CD14-positive monocyte (primary cell): ENCODE results near the gene SS18L1. TPM values are rescaled to one million over a fixed set of nuclear protein-coding genes. Genes with fewer than 3 reads are reported as not detected.

Source experiments
- DNase-seq, 3 donors: peaks; one replicate each; pipeline ENCODE4 v3.0.0-alpha.2; 2011 to 2022
- H2AFZ ChIP-seq: 2 replicates; pipeline ENCODE4 v1.6.0; 2012; ENCODE audit warnings: mild to moderate bottlenecking, low read depth, low read length, inconsistent platforms; ENCODE audit not compliant: insufficient read depth, poor library complexity, severe bottlenecking
- H3K27ac ChIP-seq, 2 donors: 1 replicate in 1 of 2; 2 replicates in 1 of 2; pipeline ENCODE4 v1.5.1; 2012 to 2013; ENCODE audit warnings: low read length in 2 of 2, control low read depth in 1 of 2, inconsistent platforms in 1 of 2, low read depth in 1 of 2, mild to moderate bottlenecking in 1 of 2
- H3K27me3 ChIP-seq, 2 donors: one replicate each; pipeline versions ENCODE4 v1.6.0 to v1.6.1; 2011 to 2013; ENCODE audit warnings: low read length in 2 of 2; ENCODE audit not compliant: control insufficient read depth in 2 of 2, insufficient read depth in 2 of 2
- H3K36me3 ChIP-seq, 2 donors: replicated peaks in 1 of 2; 1 replicate in 1 of 2; 2 replicates in 1 of 2; pipeline versions ENCODE4 v1.5.1 to v1.6.1; 2012 to 2013; ENCODE audit warnings: low read length in 2 of 2, control low read depth in 1 of 2, inconsistent platforms in 1 of 2, mild to moderate bottlenecking in 1 of 2; ENCODE audit not compliant: insufficient read depth in 2 of 2, control insufficient read depth in 1 of 2
- H3K4me1 ChIP-seq, 2 donors: 1 replicate in 1 of 2; 2 replicates in 1 of 2; pipeline versions ENCODE4 v1.5.1 to v1.6.1; 2012 to 2013; ENCODE audit warnings: low read length in 2 of 2, control low read depth in 1 of 2, inconsistent platforms in 1 of 2, mild to moderate bottlenecking in 1 of 2, moderate library complexity in 1 of 2; ENCODE audit not compliant: insufficient read depth in 2 of 2, control insufficient read depth in 1 of 2
- H3K4me2 ChIP-seq: replicated peaks from 2 replicates; pipeline ENCODE3; 2012; ENCODE audit warnings: low read length, moderate library complexity, mild to moderate bottlenecking; ENCODE audit not compliant: poor library complexity, severe bottlenecking; ENCODE audit errors: extremely low read depth
- H3K4me3 ChIP-seq, 3 experiments: fragments of 200-600 bp in 1 of 3; sonication (generic) in 1 of 3; replicated peaks in 1 of 3; 1 replicate in 2 of 3; 2 replicates in 1 of 3; pipeline ENCODE4 v1.5.1; 2011 to 2013; ENCODE audit warnings: low read length in 3 of 3, mild to moderate bottlenecking in 3 of 3, control low read depth in 2 of 3, low read depth in 2 of 3, inconsistent platforms in 1 of 3, moderate library complexity in 1 of 3
- H3K79me2 ChIP-seq: 2 replicates; pipeline ENCODE4 v1.6.0; 2012; ENCODE audit warnings: mild to moderate bottlenecking, control low read depth, inconsistent platforms, low read length, moderate library complexity; ENCODE audit not compliant: insufficient read depth
- H3K9ac ChIP-seq: 2 replicates; pipeline ENCODE4 v1.6.0; 2017; ENCODE audit warnings: low read length, mild to moderate bottlenecking; ENCODE audit not compliant: insufficient read depth, poor library complexity, severe bottlenecking
- H3K9me3 ChIP-seq, 2 donors: replicated peaks in 1 of 2; 1 replicate in 1 of 2; 2 replicates in 1 of 2; pipeline versions ENCODE4 v1.5.1 to v1.6.1; 2012 to 2013; ENCODE audit warnings: low read length in 2 of 2, control low read depth in 1 of 2; ENCODE audit not compliant: control insufficient read depth in 1 of 2, insufficient read depth in 1 of 2
- H4K20me1 ChIP-seq: 2 replicates; pipeline ENCODE4 v1.6.0; 2012; ENCODE audit warnings: mild to moderate bottlenecking, low read length, control low read depth, moderate library complexity; ENCODE audit not compliant: insufficient read depth
- H3K27ac Mint-ChIP-seq, 7 donors: one replicate each; pipeline ENCODE4 v1.8.0; 2020; ENCODE audit warnings: mild to moderate bottlenecking in 7 of 7, mixed read lengths in 7 of 7, moderate library complexity in 6 of 7, inconsistent platforms in 2 of 7
- H3K27me3 Mint-ChIP-seq, 3 donors: one replicate each; pipeline ENCODE4 v1.8.0; 2021 to 2022; ENCODE audit warnings: low read depth in 3 of 3, mild to moderate bottlenecking in 3 of 3, mixed read lengths in 3 of 3, moderate library complexity in 3 of 3, inconsistent platforms in 1 of 3
- H3K36me3 Mint-ChIP-seq, 2 donors: one replicate each; pipeline ENCODE4 v1.8.0; 2020; ENCODE audit warnings: mixed read lengths in 2 of 2, inconsistent platforms in 1 of 2, mild to moderate bottlenecking in 1 of 2
- H3K4me1 Mint-ChIP-seq: one replicate; pipeline ENCODE4 v1.8.0; 2020; ENCODE audit warnings: mild to moderate bottlenecking, mixed read lengths
- H3K4me3 Mint-ChIP-seq, 2 donors: one replicate each; pipeline ENCODE4 v1.8.0; 2020; ENCODE audit warnings: mild to moderate bottlenecking in 2 of 2, mixed read lengths in 2 of 2, moderate library complexity in 1 of 2
- H3K9me3 Mint-ChIP-seq, 7 donors: one replicate each; pipeline ENCODE4 v1.8.0; 2020 to 2022; ENCODE audit warnings: mixed read lengths in 7 of 7, mild to moderate bottlenecking in 6 of 7, moderate library complexity in 6 of 7, inconsistent platforms in 2 of 7
- CTCF ChIP-seq: fragments of 200-600 bp; IDR thresholded peaks from one replicate; pipeline ENCODE4 v1.8.0; 2022; ENCODE audit warnings: antibody characterized with exemption, mild to moderate bottlenecking
- WGBS: methylation state at CpG from one replicate; pipeline ENCODE4 v1.1.5; 2013; ENCODE audit warnings: missing lambda C conversion rate; ENCODE audit not compliant: insufficient coverage; 5-methylcytosine and 5-hydroxymethylcytosine counted together
- intact Hi-C, 2 donors: fragments of 100-400 bp; cut with micrococcal nuclease; formaldehyde crosslinking; loops; one replicate each; pipeline versions ENCODE4 v1.15.0 to v1.15.1; 2023
- polyA plus RNA-seq, 3 donors: library from polyadenylated mRNA; depleted of rRNA in 1 of 3; unstranded in 2 of 3; stranded (reverse) in 1 of 3; fragments of 300-500 nt in 2 of 3; fragments of >200 nt in 1 of 3; fragmentation: Illumina TruSeq in 2 of 3; gene quantifications; 1 replicate in 2 of 3; 2 replicates in 1 of 3; pipeline ENCODE4 v1.2.3, GENCODE V29; 2012 to 2021

SS18L1 gene
- polyA plus RNA-seq, 3 donors: 0.75 to 16.5 (median 1.1) TPM

DNA sequence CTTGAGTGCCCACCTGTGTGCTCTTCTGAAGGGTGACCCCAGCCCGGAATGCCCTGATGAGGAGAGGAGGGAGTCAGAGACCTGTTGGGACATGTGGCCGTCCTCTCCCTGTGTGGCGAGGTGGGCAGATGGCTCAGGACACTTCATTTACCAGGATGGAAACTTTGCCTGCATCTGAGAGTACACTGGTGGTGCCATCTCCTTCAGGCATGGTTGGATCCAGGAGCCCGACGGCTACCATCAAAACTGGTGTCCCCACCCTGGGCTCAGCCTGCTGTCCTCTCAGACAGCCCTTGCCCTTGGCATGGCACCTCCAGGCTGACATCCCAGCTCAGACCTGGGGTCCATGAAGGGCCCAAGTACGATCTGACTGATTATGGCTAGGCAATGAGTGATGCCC is 87.7 kb downstream of the SS18L1 start:
- no peak overlapping the region for H3K4me3 ChIP-seq
- WGBS: 84% methylated on average over 6 of the region's 6 CpGs

More for the DNA sequence above, 87.7 kb downstream of the SS18L1 start:
- H3K36me3 ChIP-seq: no peaks in the 10 kb centered on the region
- H3K9me3 Mint-ChIP-seq: peaks cover 3 to 7% (median 5%) of the 10 kb centered on the region in 7 donors
- no peaks in the 10 kb centered on the region for H3K4me1 Mint-ChIP-seq
- no peak overlapping the region for H3K4me3 Mint-ChIP-seq
- H2AFZ ChIP-seq: no peak overlapping the region
- H3K9me3 ChIP-seq: peaks cover 0 to 18% of the 10 kb centered on the region in 2 donors
- no peak overlapping the region for H3K27ac Mint-ChIP-seq
- no peak for DNase-seq
- no peaks in the 10 kb centered on the region for H3K4me1 ChIP-seq
- no peaks in the 10 kb centered on the region for H3K27me3 ChIP-seq
- H3K79me2 ChIP-seq: no peaks in the 10 kb centered on the region
- H3K27ac ChIP-seq: no peak overlapping the region
- H3K4me2 ChIP-seq: no peak overlapping the region
- H3K27me3 Mint-ChIP-seq: peaks cover 3 to 8% (median 7%) of the 10 kb centered on the region in 3 donors
- no peaks in the 10 kb centered on the region for H4K20me1 ChIP-seq
- intact Hi-C loops: loop anchor here in 1 of 2 donors (10.0 kb wide), 2 partner anchors 166 to 174 kb away; partner anchors contain the start of genes CABLES2 and TAF4
- TF ChIP-seq CTCF: no peak
- no peak overlapping the region for H3K9ac ChIP-seq
- no peaks in the 10 kb centered on the region for H3K36me3 Mint-ChIP-seq

Other genes with a start within 250 kb of the SS18L1 start
- 10 to 100 TPM in 1 of 3 donors, under 1 TPM in 2; 0.48 to 14.9 (median 0.99) TPM for gene TAF4, start 77.9 kb upstream of the SS18L1 start, polyA plus RNA-seq
- gene LSM14B, start 21.3 kb upstream of the SS18L1 start, polyA plus RNA-seq: 10 to 100 TPM in 1 of 3 donors, 1 to 10 TPM in 2; 1.0 to 33.5 (median 1.4) TPM
- gene PSMA7, start 375 bp upstream of the SS18L1 start, polyA plus RNA-seq: 100 to 1,000 TPM; 402 to 668 (median 527) TPM
- 10 to 100 TPM; 10.8 to 16.1 (median 14.9) TPM for gene MTG2, start 39.3 kb downstream of the SS18L1 start, polyA plus RNA-seq
- gene HRH3, start 76.5 kb downstream of the SS18L1 start, polyA plus RNA-seq: not detected
- 10 to 100 TPM; 12.9 to 29.1 (median 17.9) TPM for gene OSBPL2, start 94.8 kb downstream of the SS18L1 start, polyA plus RNA-seq
- gene ADRM1, start 159.2 kb downstream of the SS18L1 start, polyA plus RNA-seq: 10 to 100 TPM; 63.3 to 81.5 (median 72.5) TPM
- under 1 TPM in 1 of 3 donors, not detected in 2; 0.05 TPM for gene LAMA5, start 223.5 kb downstream of the SS18L1 start, polyA plus RNA-seq
- gene RPS21, start 243.3 kb downstream of the SS18L1 start, polyA plus RNA-seq: 1,000 to 10,000 TPM in 1 of 3 donors, 100 to 1,000 TPM in 2; 799 to 6,263 (median 968) TPM